SU-DHL-6 (cell line): ENCODE results near the gene C3.
"Not testable (repeated sequence)": the region's sequence is repeated elsewhere in the genome, so short reads cannot be mapped to it uniquely, and the experiment has no call there.

Experiments
- H2AFZ ChIP-seq: fragments of 200-600 bp; sonication (generic); 2 replicates; pipeline ENCODE4 v1.6.1; 2014; ENCODE audit warnings: low read depth, mild to moderate bottlenecking, moderate library complexity, mixed read lengths, antibody characterized with exemption, low read length; ENCODE audit not compliant: severe bottlenecking
- H3F3A ChIP-seq: fragments of 200-600 bp; shearing (Covaris generic); 2 replicates; pipeline ENCODE4 v1.6.0; 2016; ENCODE audit warnings: antibody characterized with exemption, mild to moderate bottlenecking; ENCODE audit not compliant: insufficient read depth
- H3K27ac ChIP-seq: fragments of 200-600 bp; sonication (generic); 2 replicates; pipeline ENCODE4 v1.5.1; 2016; ENCODE audit warnings: low read depth, mild to moderate bottlenecking, low read length, moderate library complexity, mixed read lengths
- H3K27me3 ChIP-seq: fragments of 200-600 bp; sonication (generic), shearing (Covaris generic); 2 replicates; pipeline ENCODE4 v1.6.0; 2014; ENCODE audit warnings: mild to moderate bottlenecking, low read length
- H3K36me3 ChIP-seq: fragments of 200-600 bp; sonication (generic); 2 replicates; pipeline ENCODE4 v1.6.1; 2014; ENCODE audit warnings: mild to moderate bottlenecking, low read length, mixed read lengths
- H3K4me2 ChIP-seq: fragments of 300-600, 200-600 bp; shearing (Covaris generic), sonication (generic); 2 replicates; pipeline ENCODE4 v1.6.0; 2014; ENCODE audit warnings: low read length, low read depth, mild to moderate bottlenecking; ENCODE audit not compliant: poor library complexity, severe bottlenecking
- H3K4me3 ChIP-seq: fragments of 200-600 bp; sonication (generic); 2 replicates; pipeline ENCODE4 v1.5.1; 2014; ENCODE audit warnings: antibody characterized with exemption, low read length, mild to moderate bottlenecking, mixed read lengths; ENCODE audit not compliant: insufficient read depth, poor library complexity, severe bottlenecking
- H3K79me2 ChIP-seq: fragments of 200-600 bp; sonication (generic); 2 replicates; pipeline ENCODE4 v1.6.1; 2014; ENCODE audit warnings: mild to moderate bottlenecking, low read length, moderate library complexity; ENCODE audit not compliant: insufficient read depth
- H3K9ac ChIP-seq: fragments of 200-600 bp; sonication (generic); 2 replicates; pipeline ENCODE4 v1.7.0; 2014; ENCODE audit warnings: mild to moderate bottlenecking, low read length
- H3K9me2 ChIP-seq: fragments of 200-600 bp; sonication (generic); replicated peaks from 2 replicates; pipeline ENCODE4 v1.6.1; 2014; ENCODE audit warnings: low read length; ENCODE audit not compliant: insufficient read depth
- H3K9me3 ChIP-seq: fragments of 200-600 bp; sonication (generic); 2 replicates; pipeline ENCODE4 v1.6.1; 2014; ENCODE audit warnings: low read length, mixed read lengths; ENCODE audit not compliant: insufficient read depth
- H4K20me1 ChIP-seq: fragments of 200-600 bp; sonication (generic); 2 replicates; pipeline ENCODE4 v1.6.1; 2014; ENCODE audit warnings: low read depth, mild to moderate bottlenecking, antibody characterized with exemption, low read length, moderate library complexity, mixed read lengths
- CTCF ChIP-seq: fragments of 200-600 bp; sonication (generic); IDR thresholded peaks from one replicate; pipeline ENCODE4 v1.5.1; 2017; ENCODE audit warnings: antibody characterized with exemption, mild to moderate bottlenecking, low read length, moderate library complexity; ENCODE audit not compliant: insufficient read depth, poor library complexity, severe bottlenecking
- EZH2phosphoT487 ChIP-seq: fragments of 200-600 bp; sonication (generic), shearing (Covaris generic); conservative IDR thresholded peaks from 2 replicates; pipeline ENCODE4 v1.6.1; 2018; ENCODE audit warnings: mild to moderate bottlenecking, antibody characterized with exemption, low read length, moderate library complexity, mixed read lengths

The C3 gene

GRCh38 chr19:6676288-6676687, 44.2 kb downstream of the C3 start:
- Histone ChIP-seq H3K9me3 (no peaks in the 10 kb centered on the region), H3K27ac (no peak overlapping the region), H3K4me3 (no peak overlapping the region), H3F3A (no peaks in the 10 kb centered on the region), H3K36me3 (no peaks in the 10 kb centered on the region), H3K9ac (no peak overlapping the region), H4K20me1 (no peaks in the 10 kb centered on the region), H3K4me2 (no peak overlapping the region), H3K9me2 (no peaks in the 10 kb centered on the region), H3K27me3 (no peaks in the 10 kb centered on the region), H3K79me2 (no peaks in the 10 kb centered on the region), H2AFZ (no peak overlapping the region)
- TF ChIP-seq CTCF (no peak), EZH2phosphoT487 (no peak)

- Histone ChIP-seq H3K36me3 (no peaks in the 10 kb centered on the region), H3K79me2 (no peaks in the 10 kb centered on the region), H3K4me3 (no peak overlapping the region), H3K9ac (no peak overlapping the region), H3K4me2 (no peak overlapping the region), H4K20me1 (no peaks in the 10 kb centered on the region), H3K9me3 (no peaks in the 10 kb centered on the region), H3K27me3 (no peaks in the 10 kb centered on the region), H3F3A (no peaks in the 10 kb centered on the region), H3K27ac (no peak overlapping the region), H3K9me2 (no peaks in the 10 kb centered on the region), H2AFZ (no peak overlapping the region)
- TF ChIP-seq CTCF: no peak
- TF ChIP-seq EZH2phosphoT487: no peak
Observed at GRCh38 chr19:6674868-6675305, 45.6 kb downstream of the C3 start.

GRCh38 chr19:6674408-6674807, 46.0 kb downstream of the C3 start:
- H4K20me1 ChIP-seq, H3K9me2 ChIP-seq, H3K9me3 ChIP-seq, H3K36me3 ChIP-seq, H3K9ac ChIP-seq, H3K79me2 ChIP-seq, H3F3A ChIP-seq, H3K27me3 ChIP-seq, H3K4me2 ChIP-seq, H3K4me3 ChIP-seq, H3K27ac ChIP-seq, H2AFZ ChIP-seq: not testable (repeated sequence)

GRCh38 chr19:6672693-6673290, 47.7 kb downstream of the C3 start:
- Histone ChIP-seq H2AFZ (no peak overlapping the region), H3F3A (no peaks in the 10 kb centered on the region), H4K20me1 (no peaks in the 10 kb centered on the region), H3K4me2 (no peak overlapping the region), H3K79me2 (no peaks in the 10 kb centered on the region), H3K9ac (no peak overlapping the region), H3K4me3 (no peak overlapping the region), H3K36me3 (no peaks in the 10 kb centered on the region), H3K27me3 (no peaks in the 10 kb centered on the region), H3K9me2 (no peaks in the 10 kb centered on the region), H3K27ac (no peak overlapping the region), H3K9me3 (no peaks in the 10 kb centered on the region)
- TF ChIP-seq CTCF: no peak
- no peak for TF ChIP-seq EZH2phosphoT487
